ENCODE results near the gene RPL9.
A peak's percentile ranks its signal among the peaks of the same experiment; 100 is the strongest.
"Not testable (repeated sequence)": the region's sequence is repeated elsewhere in the genome, so short reads cannot be mapped to it uniquely, and the experiment has no call there.

Gene RPL9

GRCh38 chr4:39458505-39459300 is at the start of gene RPL9, which contains the start of gene LIAS:
TSS of gene RPL9 (minus strand) at chr4:39458922. CDS start at chr4:39458439, 483 bp downstream.
TSS of gene LIAS (plus strand) at chr4:39459056. CDS start at chr4:39459118, 62 bp downstream.
- no peak for TF ChIP-seq CTCF (conservative IDR thresholded peaks at IDR 0.05; ENCODE audit: low read depth, low read length)
- DNase-seq (ENCODE audit: low read depth): peak; percentile 100

GRCh38 chr4:39505581-39505980 is 46.9 kb upstream of the RPL9 start:
- no peak for TF ChIP-seq CTCF (conservative IDR thresholded peaks at IDR 0.05; ENCODE audit: low read depth, low read length)
- no peak overlapping the region for H3K4me3 ChIP-seq (ENCODE audit: low read depth, low read length)
- DNase-seq (ENCODE audit: low read depth): no peak

More at GRCh38 chr4:39458505-39459300, at the start of gene RPL9, which contains the start of gene LIAS:
- peak within 1 kb of the TSS; percentile 77 for H3K4me3 ChIP-seq (ENCODE audit: low read depth, low read length)

- no peak for TF ChIP-seq CTCF (conservative IDR thresholded peaks at IDR 0.05; ENCODE audit: low read depth, low read length)
- no peak overlapping the region for H3K4me3 ChIP-seq (ENCODE audit: low read depth, low read length)
- DNase-seq (ENCODE audit: low read depth): no peak
Measured at GRCh38 chr4:39504538-39504937, 45.8 kb upstream of the RPL9 start.

GRCh38 chr4:39502664-39503035 is 43.9 kb upstream of the RPL9 start:
- H3K4me3 ChIP-seq (ENCODE audit: low read depth, low read length); DNase-seq (ENCODE audit: low read depth): not testable (repeated sequence)

GRCh38 chr4:39502019-39502663 is 43.4 kb upstream of the RPL9 start:
- no peak for TF ChIP-seq CTCF (conservative IDR thresholded peaks at IDR 0.05; ENCODE audit: low read depth, low read length)
- peak; percentile 78 for DNase-seq (ENCODE audit: low read depth)
- no peak overlapping the region for H3K4me3 ChIP-seq (ENCODE audit: low read depth, low read length)

- no peak for TF ChIP-seq CTCF (conservative IDR thresholded peaks at IDR 0.05; ENCODE audit: low read depth, low read length)
- H3K4me3 ChIP-seq (ENCODE audit: low read depth, low read length): no peak overlapping the region
- no peak for DNase-seq (ENCODE audit: low read depth)
Measured at GRCh38 chr4:39498727-39499020, 40.0 kb upstream of the RPL9 start.

GRCh38 chr4:39497909-39498726 is 39.4 kb upstream of the RPL9 start:
- TF ChIP-seq CTCF (conservative IDR thresholded peaks at IDR 0.05; ENCODE audit: low read depth, low read length): no peak
- no peak overlapping the region for H3K4me3 ChIP-seq (ENCODE audit: low read depth, low read length)
- DNase-seq (ENCODE audit: low read depth): peak; percentile 17
